COLO668 (cell line): Measurements from ENCODE around the gene SIMC1.
"Not testable (repeated sequence)": the region's sequence is repeated elsewhere in the genome, so short reads cannot be mapped to it uniquely, and the experiment has no call there.

Source experiments
- DNase-seq: peaks from one replicate; lab custom pipeline; 2025; ENCODE audit not compliant: unreplicated experiment; lab: John Stamatoyannopoulos, UW

The SIMC1 gene

DNA sequence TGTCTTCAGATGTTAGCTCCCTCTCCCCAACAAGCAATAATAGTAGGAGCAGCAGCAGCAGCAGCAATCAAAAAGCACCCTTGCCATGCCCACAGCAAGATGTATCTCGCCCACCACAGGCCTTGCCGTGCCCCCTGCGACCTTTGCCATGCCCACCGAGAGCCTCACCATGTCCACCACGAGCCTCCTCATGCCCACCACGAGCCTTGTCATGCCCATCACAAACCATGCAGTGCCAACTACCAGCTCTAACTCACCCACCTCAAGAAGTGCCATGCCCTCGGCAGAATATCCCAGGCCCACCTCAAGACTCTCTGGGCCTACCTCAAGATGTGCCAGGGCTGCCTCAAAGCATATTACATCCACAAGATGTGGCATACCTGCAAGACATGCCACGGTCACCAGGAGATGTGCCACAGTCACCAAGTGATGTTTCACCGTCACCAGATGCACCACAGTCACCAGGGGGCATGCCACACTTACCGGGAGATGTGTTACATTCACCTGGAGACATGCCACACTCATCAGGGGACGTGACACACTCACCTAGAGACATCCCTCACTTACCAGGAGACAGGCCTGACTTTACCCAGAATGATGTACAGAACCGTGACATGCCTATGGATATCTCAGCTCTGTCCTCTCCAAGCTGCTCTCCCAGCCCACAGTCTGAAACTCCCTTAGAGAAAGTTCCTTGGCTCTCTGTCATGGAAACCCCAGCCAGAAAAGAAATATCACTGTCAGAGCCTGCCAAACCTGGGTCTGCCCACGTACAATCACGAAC lies 52.0 kb downstream of the SIMC1 start:
- DNase-seq: not testable (repeated sequence)

DNA sequence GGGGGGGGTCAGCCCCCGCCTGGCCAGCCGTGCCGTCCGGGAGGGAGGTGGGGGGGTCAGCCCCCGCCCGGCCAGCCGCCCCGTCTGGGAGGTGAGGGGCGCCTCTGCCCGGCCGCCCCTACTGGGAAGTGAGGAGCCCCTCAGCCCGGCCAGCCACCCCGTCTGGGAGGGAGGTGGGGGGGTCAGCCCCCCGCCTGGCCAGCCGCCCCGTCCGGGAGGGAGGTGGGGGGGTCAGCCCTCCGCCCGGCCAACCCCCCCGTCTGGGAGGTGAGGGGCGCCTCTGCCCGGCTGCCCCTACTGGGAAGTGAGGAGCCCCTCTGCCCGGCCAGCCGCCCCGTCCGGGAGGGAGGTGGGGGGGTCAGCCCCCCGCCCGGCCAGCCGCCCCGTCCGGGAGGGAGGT lies 67.1 kb downstream of the SIMC1 start:
- not testable (repeated sequence) for DNase-seq

DNA sequence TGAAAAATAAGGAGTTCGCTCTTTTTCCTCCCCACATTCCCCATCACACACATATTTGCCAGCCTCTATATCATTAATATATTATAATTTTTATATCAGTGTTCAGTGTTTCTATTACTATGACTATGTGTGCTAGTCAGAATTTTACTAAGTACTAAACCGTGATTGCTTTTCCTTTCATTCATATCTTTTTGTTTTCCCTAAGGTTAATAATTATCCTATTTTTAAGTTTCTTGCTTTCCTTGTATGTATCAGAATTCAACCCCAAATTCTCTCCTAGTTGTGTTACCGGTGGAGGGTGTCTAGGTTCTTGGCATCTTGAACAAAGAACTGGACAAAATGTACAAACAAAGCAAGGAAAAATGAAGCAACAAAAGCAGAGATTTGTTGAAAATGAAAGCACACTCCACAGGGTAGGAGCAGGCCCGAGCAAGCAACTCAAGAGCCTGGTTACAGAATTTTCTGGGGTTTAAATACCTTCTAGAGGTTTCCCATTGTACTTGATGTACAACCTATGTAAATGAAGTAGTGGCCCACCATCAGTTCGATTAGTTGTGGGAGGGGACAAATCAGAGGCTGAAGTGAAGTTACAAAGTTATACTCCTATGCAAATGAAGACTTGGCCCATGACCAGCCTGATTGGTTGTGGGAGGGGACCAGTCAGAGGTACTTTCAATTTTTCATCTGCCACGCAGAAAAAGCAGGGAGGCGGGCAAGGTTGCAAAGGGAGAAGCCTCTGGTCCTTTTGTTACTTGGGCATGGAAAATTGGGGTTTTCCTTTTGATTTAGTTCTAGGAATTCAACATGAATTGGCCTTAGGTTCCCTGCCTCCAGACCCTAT lies 79.5 kb downstream of the SIMC1 start:
- no peak for DNase-seq

DNA sequence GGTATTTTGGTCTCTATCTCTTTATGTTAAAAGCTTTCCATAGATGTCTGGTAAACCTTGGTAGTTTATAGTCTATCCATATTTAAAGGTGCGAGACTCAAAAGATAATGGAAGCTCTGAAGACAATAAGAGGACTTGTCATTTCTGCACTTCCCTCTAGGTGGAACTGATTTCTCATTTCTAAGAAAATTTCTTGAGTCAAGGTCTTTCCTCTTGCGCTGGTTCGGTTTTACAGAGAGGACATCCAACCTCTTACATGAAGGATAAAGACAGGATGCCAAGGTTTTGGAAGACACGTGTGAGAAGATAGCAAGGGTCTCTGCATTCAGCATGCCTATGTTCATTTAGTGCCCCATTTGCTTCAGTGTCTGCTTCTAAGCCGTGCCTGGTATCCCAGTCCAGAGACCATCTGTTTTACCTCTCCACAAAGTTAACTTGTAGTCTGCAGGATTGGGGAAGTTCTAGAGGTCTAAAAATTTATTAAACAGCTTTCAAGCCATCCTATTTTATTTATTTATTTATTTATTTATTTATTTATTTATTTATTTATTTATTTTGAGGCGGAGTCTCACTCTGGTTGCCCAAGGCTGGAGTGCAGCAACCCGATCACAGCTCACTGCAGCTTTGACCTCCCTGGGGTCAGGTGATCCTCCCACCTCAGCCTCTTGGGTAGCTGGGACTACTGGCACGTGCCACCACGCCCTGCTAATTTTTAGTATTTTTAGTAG lies 81.8 kb downstream of the SIMC1 start:
- no peak for DNase-seq

DNA sequence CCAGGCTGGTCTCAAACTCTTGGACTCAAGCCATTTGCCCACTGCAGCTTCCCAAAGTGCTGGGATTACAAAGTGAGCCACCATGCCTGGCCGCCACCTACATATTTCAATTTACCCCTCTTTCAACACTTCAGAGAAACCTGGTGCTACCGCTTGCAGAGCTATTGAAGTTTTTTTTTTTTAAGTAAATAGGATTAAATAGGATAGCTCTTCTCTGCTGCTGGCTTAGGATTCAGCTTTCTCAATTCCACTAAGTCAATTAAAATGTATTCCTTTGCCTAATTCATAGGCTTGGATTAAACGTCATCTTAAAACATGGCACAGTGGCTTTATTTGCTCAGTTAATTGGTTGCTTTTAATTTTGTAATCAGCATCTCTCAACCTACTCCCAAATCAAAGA lies 82.4 kb downstream of the SIMC1 start:
- DNase-seq: no peak

DNA sequence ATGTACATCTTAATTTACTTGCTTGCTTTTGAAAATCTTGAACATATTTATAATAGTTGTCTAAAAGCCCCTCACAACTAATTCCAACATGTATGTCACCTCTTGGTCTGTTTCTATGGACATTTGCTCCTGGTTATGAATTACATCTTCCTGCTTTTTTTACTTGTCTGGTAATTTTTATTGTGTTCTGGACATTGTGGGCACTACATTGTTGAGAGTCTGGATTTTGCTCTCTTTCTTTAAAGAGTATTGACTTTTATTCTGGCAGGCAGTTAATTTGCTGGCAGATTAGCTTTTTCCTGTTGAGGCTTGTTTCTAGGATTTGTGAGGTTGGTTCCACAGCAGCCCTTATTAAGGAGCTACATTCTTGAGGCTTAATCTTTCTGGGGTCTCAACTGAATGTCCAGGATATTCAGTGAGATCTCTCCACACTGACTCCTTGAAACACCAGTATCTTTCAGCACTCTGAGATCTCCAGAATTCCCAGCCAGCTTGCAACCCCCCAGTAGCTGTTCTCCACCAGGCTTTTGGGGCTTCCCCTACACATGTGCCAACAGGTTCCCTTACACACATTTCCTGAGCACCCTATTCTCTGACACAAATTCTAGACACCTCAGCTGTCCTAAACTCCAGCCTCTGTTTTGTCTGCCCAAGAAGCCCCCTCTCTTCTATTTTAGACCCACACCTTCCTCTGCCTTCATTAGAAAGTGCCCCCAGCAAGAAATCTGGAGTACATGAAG lies 96.0 kb downstream of the SIMC1 start:
- DNase-seq: no peak

DNA sequence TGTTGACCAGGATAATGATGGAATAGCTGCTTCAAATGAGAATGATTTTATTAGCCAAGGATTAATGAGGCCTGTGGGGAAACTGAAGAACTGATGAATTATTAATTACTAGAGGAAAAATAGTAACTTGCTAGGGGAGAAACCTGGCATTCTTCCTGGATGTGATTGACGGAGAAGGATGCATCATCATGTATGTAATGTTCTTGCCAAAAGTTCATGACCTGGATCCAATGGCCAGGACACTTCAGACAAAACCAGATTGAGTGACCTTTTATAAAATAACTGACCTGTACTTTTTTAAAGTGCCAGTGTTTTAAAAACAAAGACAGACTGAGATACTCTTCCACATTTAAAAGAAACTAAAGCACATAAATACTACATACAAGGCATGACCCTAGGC lies 99.7 kb downstream of the SIMC1 start:
- no peak for DNase-seq

DNA sequence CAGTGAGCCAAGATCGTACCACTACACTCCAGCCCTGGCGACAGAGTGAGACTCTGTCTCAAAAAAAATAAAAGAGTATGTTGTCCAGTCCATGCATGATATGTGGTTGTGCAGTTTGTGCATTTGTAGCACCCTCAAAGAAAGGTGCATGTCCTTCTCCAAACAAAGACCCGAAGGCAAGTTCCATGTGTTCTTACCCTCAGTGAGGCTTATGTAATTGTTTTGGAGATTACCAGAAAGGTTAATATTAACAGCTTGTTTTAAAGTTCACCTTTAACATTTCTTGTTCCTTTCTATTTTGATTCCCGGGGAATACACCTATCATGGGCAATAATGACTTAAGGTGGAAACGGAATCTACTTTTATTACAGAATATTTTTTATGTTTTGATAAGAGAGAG lies 101.1 kb downstream of the SIMC1 start:
- no peak for DNase-seq

DNA sequence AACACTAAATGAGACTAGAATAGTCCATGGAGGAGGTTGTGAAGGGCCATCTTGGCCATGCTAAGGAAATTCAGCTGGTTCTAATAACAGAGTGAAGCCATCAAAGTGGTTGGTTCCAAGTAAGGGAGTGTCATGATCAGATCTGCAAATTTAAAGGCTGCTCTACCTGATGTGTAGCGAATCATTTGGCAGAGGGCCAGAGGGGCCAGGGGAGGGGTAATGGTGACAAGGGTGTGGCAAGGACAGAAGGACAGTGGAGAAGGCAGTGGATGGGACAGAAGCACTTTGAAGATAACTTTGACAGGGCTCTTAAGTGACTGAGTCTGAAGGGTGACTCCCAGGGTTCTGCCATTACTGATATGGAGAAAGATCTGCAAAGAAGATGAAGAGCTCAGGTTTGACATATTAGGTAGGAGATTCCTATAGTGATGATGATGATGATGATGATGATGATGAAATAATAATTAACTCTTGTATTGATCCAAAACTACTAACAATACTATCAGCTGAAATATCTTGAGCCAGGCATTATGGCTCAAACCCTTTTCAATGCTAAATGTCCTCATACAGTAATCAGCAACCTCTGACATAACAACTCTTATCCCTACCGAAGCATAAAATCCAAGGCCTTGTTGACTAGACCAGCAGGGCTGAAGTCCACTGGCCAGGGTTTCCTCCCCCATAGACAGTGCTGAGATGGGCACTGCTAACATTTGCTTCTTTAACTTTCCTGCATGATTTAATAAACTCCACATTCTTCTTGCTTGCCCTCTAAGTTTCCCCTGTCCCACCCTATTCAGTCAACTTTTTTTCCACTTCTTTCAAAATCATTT lies 103.3 kb downstream of the SIMC1 start:
- no peak for DNase-seq

DNA sequence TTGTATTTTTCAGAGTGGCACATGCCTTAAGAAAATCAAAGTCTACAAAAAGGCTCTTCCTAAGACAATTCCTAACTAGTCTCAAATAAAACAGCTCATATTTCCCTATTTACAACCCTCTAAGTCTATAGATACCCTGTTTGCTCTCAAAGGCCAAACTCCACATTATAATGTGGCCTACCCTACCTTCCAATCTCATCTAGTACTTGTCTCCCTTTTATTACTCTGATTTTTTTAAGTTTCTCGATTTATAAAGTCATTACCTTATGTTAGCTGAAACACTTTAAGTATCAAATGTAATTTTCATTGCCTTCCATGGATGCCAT lies 103.9 kb downstream of the SIMC1 start:
- DNase-seq: no peak

DNA sequence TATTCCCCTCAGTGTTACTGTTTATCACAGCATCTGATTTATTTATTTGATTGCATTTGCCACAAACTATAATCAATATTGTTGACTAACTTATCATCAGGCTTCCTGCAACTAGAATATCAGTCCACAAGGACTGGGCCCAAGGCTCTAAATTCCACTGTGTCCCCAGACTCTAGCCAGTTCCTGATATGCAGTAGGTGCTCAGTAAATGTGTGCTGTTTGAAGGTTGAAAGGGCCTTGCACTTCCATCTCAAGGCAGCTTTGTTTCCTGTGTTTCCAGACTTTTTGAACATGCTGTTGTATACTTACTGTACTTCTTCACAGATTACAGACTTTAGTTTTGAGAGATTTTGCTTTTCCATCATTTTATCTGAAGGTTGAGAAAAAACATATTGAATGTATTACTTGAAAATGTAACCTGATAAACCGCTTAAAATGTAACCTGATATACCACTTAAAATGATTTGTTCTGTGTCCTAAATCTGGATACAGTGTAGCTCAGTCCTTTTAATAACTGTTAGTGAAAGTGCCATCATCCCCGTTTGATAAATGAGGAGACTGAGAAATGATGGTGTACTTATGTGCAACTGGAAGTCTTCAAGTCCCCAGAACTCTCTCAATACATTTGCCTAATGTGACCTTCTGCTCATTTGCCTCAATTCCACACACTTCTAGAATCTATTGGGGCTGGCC lies 104.7 kb downstream of the SIMC1 start:
- no peak for DNase-seq

DNA sequence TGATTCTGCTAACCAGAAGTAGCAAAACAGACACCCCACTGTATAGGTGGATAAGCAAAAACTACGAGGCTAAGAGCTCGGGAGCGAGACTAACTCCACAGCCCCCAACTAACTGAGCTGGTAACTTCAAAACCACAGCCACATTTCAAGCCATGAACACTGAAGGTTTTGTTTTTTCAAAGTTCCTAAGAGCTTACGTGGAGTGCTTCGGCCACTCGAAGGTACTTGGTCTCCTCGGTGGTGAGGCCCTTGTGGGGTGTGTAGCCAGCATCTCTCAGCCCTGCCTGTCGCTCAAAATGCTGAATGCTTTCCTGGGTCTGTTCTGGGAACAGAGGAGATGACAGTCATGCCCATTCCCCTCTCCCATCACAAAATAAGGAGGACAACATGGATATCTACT lies 112.2 kb downstream of the SIMC1 start:
- DNase-seq: no peak

DNA sequence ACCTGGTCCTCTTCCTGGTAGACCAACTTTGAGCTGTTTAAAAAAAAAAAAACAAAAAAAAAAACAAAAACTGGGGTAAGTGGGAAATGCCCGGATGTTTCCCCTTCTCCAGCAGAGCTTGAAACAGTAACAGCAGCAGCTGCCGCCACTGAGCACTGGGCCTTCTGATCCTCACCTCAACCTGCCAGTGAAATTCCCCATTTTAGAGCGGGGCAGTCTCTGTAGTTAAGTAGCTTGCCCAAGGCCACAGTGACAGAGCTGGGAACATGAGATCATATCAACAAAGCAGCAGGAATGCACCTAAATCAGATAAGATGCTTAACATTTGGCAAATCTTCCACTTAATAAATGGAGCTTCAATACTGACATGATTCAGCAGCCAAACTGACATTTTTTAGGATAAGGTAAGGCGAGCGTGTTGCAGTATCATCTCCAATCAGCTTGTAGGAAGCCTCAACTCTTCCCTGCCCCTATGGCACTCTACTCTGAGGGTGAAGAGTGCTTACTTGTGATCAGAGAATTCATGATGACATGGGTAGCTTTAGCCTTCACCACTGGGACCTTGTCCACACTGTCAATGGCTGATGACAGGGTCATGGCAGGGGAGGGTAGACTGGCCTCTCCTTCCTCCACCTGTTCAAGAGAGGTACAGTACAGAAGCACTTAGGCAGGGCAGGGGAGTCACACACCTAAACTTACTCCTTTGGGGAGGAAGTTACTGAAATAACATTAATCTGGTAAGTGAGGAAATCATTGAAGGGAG lies 114.1 kb downstream of the SIMC1 start:
- DNase-seq: no peak

DNA sequence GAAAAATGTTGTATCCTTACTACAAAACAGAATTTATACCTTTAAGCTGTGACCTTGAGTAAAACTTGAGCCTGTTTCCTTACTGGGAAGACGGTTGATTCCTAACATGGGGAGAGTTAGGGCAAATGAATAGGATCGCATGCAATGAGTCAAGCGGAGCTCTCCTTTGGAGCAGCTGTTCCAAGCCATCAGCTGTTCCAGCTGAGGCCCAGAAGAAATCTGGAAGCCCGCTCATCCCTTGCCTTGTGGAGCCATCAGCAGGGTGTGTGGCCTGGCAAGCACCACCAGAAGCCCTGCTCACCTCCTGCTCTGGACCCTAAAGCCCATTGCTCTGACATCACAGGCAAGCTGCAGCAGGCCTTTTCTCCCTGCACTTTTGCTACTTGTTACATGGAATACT lies 115.3 kb downstream of the SIMC1 start:
- no peak for DNase-seq

DNA sequence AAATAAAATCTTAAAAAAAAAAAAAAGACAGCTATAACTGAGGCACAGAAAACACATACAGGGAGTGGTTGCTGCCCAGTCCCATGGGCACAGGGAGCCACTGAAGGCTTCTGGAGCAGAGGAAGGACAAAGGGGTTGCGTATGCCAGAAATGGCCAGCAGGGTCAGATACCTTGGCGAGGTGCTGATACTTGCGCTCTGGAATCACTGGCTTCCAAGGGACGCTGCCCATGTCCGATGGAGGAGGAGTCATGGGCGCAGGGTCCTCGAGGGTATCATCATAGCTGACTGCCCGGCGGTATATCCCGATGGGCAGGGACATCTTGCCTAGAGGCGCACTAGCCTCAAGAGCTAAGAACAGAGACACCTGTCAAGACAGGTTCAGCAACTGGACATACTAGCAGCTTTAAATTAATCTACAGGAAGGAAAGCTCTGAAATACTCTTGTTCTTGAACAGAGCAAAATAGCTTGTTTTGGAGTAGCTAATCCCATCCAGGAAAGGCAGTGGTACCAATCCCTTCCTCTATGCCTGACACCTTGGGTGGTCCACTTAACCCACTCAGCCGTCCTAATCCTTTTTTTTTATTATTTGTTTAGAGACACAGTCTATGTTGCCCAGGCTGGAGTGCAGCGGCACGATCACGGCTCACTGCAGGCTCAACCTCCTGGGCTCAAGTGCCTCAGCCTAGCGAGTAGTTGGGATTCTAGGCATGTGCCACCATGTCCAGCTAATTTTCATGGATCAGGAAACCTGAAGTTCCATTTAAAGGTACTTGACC lies 117.4 kb downstream of the SIMC1 start:
- DNase-seq: no peak

DNA sequence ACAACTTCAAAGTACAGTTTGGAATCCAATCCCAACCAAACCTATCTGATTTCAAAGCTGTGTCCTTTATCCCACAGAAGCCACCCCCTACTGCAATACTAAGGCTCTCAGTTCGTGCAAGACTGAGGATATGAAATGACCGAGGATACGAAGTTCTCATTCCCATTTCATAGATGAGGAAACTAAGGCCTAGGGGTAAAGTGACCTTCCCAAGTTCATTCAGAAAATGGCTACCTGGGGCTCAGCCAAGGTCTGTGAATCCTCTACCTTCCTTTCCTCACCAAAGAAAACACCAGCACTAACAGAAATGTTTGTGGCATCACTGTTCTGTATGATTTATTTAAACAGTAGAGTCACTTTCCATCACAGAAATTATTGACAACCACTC lies 117.9 kb downstream of the SIMC1 start:
- DNase-seq: no peak

DNA sequence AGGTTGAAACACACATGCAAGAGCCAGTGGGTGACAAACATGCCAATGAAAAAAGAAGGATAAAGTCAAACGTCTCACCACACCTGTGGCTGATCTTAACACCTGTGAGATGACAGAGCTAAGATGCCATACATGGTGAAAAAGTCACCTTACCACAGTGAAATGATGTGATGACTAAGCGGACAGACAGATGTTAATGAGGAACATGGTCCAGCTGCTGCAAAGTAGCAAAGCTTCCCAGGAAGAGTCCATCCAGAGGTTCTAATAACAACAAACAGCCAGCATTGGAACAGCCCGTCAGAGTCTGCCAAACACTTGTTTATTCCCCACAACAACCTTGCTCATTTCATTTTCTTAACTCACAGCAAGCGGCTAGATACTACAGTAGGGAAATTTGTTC lies 121.4 kb downstream of the SIMC1 start:
- DNase-seq: no peak

DNA sequence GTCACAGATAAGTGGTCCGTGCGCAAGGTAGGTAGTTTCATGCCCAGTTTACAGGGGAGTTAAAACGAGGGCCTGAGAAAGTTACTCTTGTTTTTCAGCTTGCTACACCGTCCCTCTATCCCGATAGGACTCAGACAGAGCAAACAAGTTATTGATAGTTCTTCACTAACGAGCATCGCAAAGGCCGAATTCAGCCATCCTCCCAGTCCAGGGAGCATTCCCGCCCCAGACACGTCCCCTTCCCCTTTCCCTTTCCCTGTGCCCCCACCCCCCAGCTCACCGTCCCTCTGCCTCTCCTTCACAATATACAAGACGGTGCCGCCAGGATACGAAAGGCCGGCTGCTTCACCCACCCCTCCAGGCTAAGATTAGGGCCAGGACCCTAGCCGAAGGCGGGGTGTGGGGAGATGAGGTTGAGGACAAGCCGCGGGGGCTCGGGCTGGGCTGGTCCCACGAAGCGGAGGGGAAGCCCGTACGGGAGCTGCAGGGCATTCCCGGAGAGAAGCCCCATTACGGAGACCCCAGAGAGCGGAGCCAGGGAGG lies 122.7 kb downstream of the SIMC1 start:
- no peak for DNase-seq
